Measurements from ENCODE around the gene FMR1.

The FMR1 gene

GRCh38 chrX:147891896-147892295 lies 19.8 kb upstream of the FMR1 start:
- DNase-seq (ENCODE audit: low read depth) = peak; percentile 49
- no peak overlapping the region for H3K4me3 ChIP-seq (ENCODE audit: low read length)
- TF ChIP-seq, protein P1, sequence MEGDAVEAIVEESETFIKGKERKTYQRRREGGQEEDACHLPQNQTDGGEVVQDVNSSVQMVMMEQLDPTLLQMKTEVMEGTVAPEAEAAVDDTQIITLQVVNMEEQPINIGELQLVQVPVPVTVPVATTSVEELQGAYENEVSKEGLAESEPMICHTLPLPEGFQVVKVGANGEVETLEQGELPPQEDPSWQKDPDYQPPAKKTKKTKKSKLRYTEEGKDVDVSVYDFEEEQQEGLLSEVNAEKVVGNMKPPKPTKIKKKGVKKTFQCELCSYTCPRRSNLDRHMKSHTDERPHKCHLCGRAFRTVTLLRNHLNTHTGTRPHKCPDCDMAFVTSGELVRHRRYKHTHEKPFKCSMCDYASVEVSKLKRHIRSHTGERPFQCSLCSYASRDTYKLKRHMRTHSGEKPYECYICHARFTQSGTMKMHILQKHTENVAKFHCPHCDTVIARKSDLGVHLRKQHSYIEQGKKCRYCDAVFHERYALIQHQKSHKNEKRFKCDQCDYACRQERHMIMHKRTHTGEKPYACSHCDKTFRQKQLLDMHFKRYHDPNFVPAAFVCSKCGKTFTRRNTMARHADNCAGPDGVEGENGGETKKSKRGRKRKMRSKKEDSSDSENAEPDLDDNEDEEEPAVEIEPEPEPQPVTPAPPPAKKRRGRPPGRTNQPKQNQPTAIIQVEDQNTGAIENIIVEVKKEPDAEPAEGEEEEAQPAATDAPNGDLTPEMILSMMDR (conservative IDR thresholded peaks at IDR 0.05; ENCODE audit: low read length) = no peak

GRCh38 chrX:147893741-147894140 lies 18.0 kb upstream of the FMR1 start:
- TF ChIP-seq, protein P1 (conservative IDR thresholded peaks at IDR 0.05; ENCODE audit: low read length) = no peak
- no peak overlapping the region for H3K4me3 ChIP-seq (ENCODE audit: low read length)

GRCh38 chrX:147894366-147894963 lies 17.3 kb upstream of the FMR1 start:
- no peak overlapping the region for H3K4me3 ChIP-seq (ENCODE audit: low read length)
- peak; percentile 22 for DNase-seq (ENCODE audit: low read depth)
- TF ChIP-seq, protein P1 (conservative IDR thresholded peaks at IDR 0.05; ENCODE audit: low read length) = no peak

More at GRCh38 chrX:147893741-147894140, 18.0 kb upstream of the FMR1 start:
- no peak for DNase-seq (ENCODE audit: low read depth)

GRCh38 chrX:147897117-147897516 lies 14.6 kb upstream of the FMR1 start:
- TF ChIP-seq, protein P1 (conservative IDR thresholded peaks at IDR 0.05; ENCODE audit: low read length) = no peak
- no peak for DNase-seq (ENCODE audit: low read depth)
- H3K4me3 ChIP-seq (ENCODE audit: low read length) = no peak overlapping the region

DNA sequence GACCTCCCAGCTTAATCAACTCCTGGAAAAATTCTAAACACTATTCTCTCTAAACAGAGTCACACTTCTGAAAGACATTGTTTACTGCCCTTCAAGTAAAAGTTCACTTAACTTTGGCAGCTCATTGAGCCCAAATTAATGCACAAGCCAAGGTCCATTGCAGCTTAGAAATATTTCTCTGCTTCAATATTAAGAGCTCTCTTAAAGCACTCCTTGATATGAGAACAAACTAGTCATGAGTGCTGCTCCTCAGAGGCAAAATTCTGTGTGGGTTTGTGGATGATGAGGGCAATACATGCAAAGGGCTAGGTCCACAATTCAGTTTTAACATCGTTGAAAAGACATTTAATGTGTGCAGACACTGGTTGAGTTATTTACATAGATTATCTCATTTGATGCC lies 12.8 kb upstream of the FMR1 start:
- TF ChIP-seq, protein P1 (conservative IDR thresholded peaks at IDR 0.05; ENCODE audit: low read length) = no peak
- no peak for DNase-seq (ENCODE audit: low read depth)
- no peak overlapping the region for H3K4me3 ChIP-seq (ENCODE audit: low read length)

GRCh38 chrX:147899379-147900114 lies 12.2 kb upstream of the FMR1 start:
- no peak for DNase-seq (ENCODE audit: low read depth)
- TF ChIP-seq, protein P1 (conservative IDR thresholded peaks at IDR 0.05; ENCODE audit: low read length) = no peak
- H3K4me3 ChIP-seq (ENCODE audit: low read length) = no peak overlapping the region

- no peak for DNase-seq (ENCODE audit: low read depth)
- TF ChIP-seq, protein P1 (conservative IDR thresholded peaks at IDR 0.05; ENCODE audit: low read length) = no peak
- no peak overlapping the region for H3K4me3 ChIP-seq (ENCODE audit: low read length)
Observed at GRCh38 chrX:147900349-147900748, 11.4 kb upstream of the FMR1 start.
